Measurements from ENCODE around the gene POLE2.
A peak's percentile ranks its signal among the peaks of the same experiment; 100 is the strongest.

The POLE2 gene

DNA sequence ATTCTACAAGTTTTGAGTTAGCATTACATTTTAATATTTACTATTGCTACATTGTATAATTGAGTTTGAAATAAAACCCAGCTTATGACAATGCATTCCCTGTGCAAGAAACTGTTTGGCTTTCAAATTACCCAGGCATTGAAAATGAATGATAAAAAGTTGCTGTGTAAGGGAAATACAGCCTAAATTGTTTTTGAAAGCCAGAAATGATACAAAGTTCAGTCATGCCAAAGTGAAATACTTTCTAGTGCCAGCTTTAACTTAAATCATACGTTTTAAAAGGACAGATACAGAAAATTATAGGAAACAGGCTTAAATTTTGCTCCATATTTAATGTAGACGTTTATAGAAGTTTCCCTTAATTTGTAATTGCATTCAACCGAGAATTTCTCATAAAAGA lies 64.6 kb downstream of the POLE2 start:
- no peak for TF ChIP-seq EZH2phosphoT487 (IDR thresholded peaks at IDR 0.05; ENCODE audit: borderline replicate concordance)
- TF ChIP-seq, protein P1, sequence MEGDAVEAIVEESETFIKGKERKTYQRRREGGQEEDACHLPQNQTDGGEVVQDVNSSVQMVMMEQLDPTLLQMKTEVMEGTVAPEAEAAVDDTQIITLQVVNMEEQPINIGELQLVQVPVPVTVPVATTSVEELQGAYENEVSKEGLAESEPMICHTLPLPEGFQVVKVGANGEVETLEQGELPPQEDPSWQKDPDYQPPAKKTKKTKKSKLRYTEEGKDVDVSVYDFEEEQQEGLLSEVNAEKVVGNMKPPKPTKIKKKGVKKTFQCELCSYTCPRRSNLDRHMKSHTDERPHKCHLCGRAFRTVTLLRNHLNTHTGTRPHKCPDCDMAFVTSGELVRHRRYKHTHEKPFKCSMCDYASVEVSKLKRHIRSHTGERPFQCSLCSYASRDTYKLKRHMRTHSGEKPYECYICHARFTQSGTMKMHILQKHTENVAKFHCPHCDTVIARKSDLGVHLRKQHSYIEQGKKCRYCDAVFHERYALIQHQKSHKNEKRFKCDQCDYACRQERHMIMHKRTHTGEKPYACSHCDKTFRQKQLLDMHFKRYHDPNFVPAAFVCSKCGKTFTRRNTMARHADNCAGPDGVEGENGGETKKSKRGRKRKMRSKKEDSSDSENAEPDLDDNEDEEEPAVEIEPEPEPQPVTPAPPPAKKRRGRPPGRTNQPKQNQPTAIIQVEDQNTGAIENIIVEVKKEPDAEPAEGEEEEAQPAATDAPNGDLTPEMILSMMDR (conservative IDR thresholded peaks at IDR 0.05; ENCODE audit: low read length), result no peak

DNA sequence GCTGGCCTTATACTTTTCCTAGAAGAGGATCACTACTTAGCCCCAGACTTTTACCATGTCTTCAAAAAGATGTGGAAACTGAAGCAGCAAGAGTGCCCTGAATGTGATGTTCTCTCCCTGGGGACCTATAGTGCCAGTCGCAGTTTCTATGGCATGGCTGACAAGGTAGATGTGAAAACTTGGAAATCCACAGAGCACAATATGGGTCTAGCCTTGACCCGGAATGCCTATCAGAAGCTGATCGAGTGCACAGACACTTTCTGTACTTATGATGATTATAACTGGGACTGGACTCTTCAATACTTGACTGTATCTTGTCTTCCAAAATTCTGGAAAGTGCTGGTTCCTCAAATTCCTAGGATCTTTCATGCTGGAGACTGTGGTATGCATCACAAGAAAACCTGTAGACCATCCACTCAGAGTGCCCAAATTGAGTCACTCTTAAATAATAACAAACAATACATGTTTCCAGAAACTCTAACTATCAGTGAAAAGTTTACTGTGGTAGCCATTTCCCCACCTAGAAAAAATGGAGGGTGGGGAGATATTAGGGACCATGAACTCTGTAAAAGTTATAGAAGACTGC lies 65.9 kb downstream of the POLE2 start:
- Histone ChIP-seq H3K36me3 (ENCODE audit: insufficient read depth, low read length) (peaks cover 14% of the 10 kb centered on the region; the same call in 1 of the 2 replicates), H3K4me3 (ENCODE audit: low read length, poor library complexity, severe bottlenecking) (peak overlapping the region; percentile 91), H3K9ac (ENCODE audit: low read depth, low read length, poor library complexity, severe bottlenecking) (peak overlapping the region; percentile 96), H4K20me1 (ENCODE audit: insufficient read depth, low read length, poor library complexity, severe bottlenecking) (peaks cover 76% of the 10 kb centered on the region), H3K4me1 (ENCODE audit: insufficient read depth, low read length, poor library complexity, severe bottlenecking) (peaks cover 46% of the 10 kb centered on the region), H3K79me2 (ENCODE audit: insufficient read depth, low read length) (peaks cover 84% of the 10 kb centered on the region), H3K27me3 (ENCODE audit: insufficient read depth, low read length, poor library complexity, severe bottlenecking) (no peaks in the 10 kb centered on the region), H2AFZ (ENCODE audit: low read length) (no peak overlapping the region), H3K9me2 (replicated peaks; ENCODE audit: low read depth, low read length) (no peaks in the 10 kb centered on the region), H3K4me2 (ENCODE audit: low read depth, low read length, poor library complexity, severe bottlenecking) (peak overlapping the region; percentile 98), H3K9me3 (ENCODE audit: insufficient read depth, low read depth, low read length) (no peaks in the 10 kb centered on the region), H3F3A (ENCODE audit: low read depth) (0 out of 2 replicates have a peak, but pooled peaks cover 10% of the 10 kb centered on the region)
- TF ChIP-seq, protein P1 (conservative IDR thresholded peaks at IDR 0.05; ENCODE audit: low read length), result no peak
- no peak for TF ChIP-seq EZH2phosphoT487 (IDR thresholded peaks at IDR 0.05; ENCODE audit: borderline replicate concordance)

More for the DNA sequence above, 64.6 kb downstream of the POLE2 start:
- H3K36me3 ChIP-seq (ENCODE audit: insufficient read depth, low read length), result peaks cover 3% of the 10 kb centered on the region; the same call in 1 of the 2 replicates
- no peaks in the 10 kb centered on the region for H3K9me2 ChIP-seq (replicated peaks; ENCODE audit: low read depth, low read length)
- peak overlapping the region; percentile 98 for H3K4me2 ChIP-seq (ENCODE audit: low read depth, low read length, poor library complexity, severe bottlenecking)
- H2AFZ ChIP-seq (ENCODE audit: low read length), result no peak overlapping the region
- H3K4me3 ChIP-seq (ENCODE audit: low read length, poor library complexity, severe bottlenecking), result peak overlapping the region; percentile 91
- peaks cover 36% of the 10 kb centered on the region for H3K4me1 ChIP-seq (ENCODE audit: insufficient read depth, low read length, poor library complexity, severe bottlenecking)
- H3K27me3 ChIP-seq (ENCODE audit: insufficient read depth, low read length, poor library complexity, severe bottlenecking), result no peaks in the 10 kb centered on the region
- H3K9ac ChIP-seq (ENCODE audit: low read depth, low read length, poor library complexity, severe bottlenecking), result peak overlapping the region; percentile 96
- peaks cover 80% of the 10 kb centered on the region for H3K79me2 ChIP-seq (ENCODE audit: insufficient read depth, low read length)
- H4K20me1 ChIP-seq (ENCODE audit: insufficient read depth, low read length, poor library complexity, severe bottlenecking), result peaks cover 65% of the 10 kb centered on the region
- peaks cover 13% of the 10 kb centered on the region; the same call in 1 of the 2 replicates for H3F3A ChIP-seq (ENCODE audit: low read depth)
- no peaks in the 10 kb centered on the region for H3K9me3 ChIP-seq (ENCODE audit: insufficient read depth, low read depth, low read length)

DNA sequence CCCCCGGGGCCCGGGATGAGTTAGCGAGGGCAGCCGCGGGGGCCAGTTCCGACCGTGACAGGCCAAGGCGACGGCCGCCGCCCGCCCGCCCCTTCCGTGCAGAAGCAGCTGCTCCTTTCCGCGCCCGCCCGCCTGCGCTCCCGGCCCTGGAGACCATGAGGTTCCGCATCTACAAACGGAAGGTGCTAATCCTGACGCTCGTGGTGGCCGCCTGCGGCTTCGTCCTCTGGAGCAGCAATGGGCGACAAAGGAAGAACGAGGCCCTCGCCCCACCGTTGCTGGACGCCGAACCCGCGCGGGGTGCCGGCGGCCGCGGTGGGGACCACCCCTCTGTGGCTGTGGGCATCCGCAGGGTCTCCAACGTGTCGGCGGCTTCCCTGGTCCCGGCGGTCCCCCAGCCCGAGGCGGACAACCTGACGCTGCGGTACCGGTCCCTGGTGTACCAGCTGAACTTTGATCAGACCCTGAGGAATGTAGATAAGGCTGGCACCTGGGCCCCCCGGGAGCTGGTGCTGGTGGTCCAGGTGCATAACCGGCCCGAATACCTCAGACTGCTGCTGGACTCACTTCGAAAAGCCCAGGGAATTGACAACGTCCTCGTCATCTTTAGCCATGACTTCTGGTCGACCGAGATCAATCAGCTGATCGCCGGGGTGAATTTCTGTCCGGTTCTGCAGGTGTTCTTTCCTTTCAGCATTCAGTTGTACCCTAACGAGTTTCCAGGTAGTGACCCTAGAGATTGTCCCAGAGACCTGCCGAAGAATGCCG lies 66.7 kb downstream of the POLE2 start:
- Histone ChIP-seq H3K36me3 (ENCODE audit: insufficient read depth, low read length) (peaks cover 14% of the 10 kb centered on the region; the same call in 1 of the 2 replicates), H3K9me3 (ENCODE audit: insufficient read depth, low read depth, low read length) (no peaks in the 10 kb centered on the region), H3F3A (ENCODE audit: low read depth) (0 out of 2 replicates have a peak, but pooled peaks cover 15% of the 10 kb centered on the region), H3K9ac (ENCODE audit: low read depth, low read length, poor library complexity, severe bottlenecking) (peak overlapping the region; percentile 96), H4K20me1 (ENCODE audit: insufficient read depth, low read length, poor library complexity, severe bottlenecking) (peaks cover 78% of the 10 kb centered on the region), H3K4me1 (ENCODE audit: insufficient read depth, low read length, poor library complexity, severe bottlenecking) (peaks cover 46% of the 10 kb centered on the region), H3K9me2 (replicated peaks; ENCODE audit: low read depth, low read length) (no peaks in the 10 kb centered on the region), H3K27me3 (ENCODE audit: insufficient read depth, low read length, poor library complexity, severe bottlenecking) (no peaks in the 10 kb centered on the region), H3K4me2 (ENCODE audit: low read depth, low read length, poor library complexity, severe bottlenecking) (peak overlapping the region; percentile 98), H2AFZ (ENCODE audit: low read length) (peak overlapping the region; percentile 92), H3K79me2 (ENCODE audit: insufficient read depth, low read length) (peaks cover 80% of the 10 kb centered on the region), H3K4me3 (ENCODE audit: low read length, poor library complexity, severe bottlenecking) (peak overlapping the region; percentile 91)
- TF ChIP-seq, protein P1 (conservative IDR thresholded peaks at IDR 0.05; ENCODE audit: low read length), result no peak; the same call in 1 of the 2 replicates
- no peak for TF ChIP-seq EZH2phosphoT487 (IDR thresholded peaks at IDR 0.05; ENCODE audit: borderline replicate concordance)

Data from Loucy (cell line).